HG03025 (cell line): ENCODE measurements around the gene ALK.

Experiments used
- ATAC-seq: cut with Tn5 transposase; IDR thresholded peaks from one replicate; pipeline ENCODE4 v1.9.1; 2021; ENCODE audit warnings: mild to moderate bottlenecking, moderate library complexity; ENCODE audit not compliant: unreplicated experiment, low FRiP score

Gene ALK

GRCh38 chr2:29517413-29517812 is 404.0 kb downstream of the ALK start:
- ATAC-seq, result no peak

- no peak for ATAC-seq
Observed at GRCh38 chr2:29516767-29517166, 404.6 kb downstream of the ALK start.

GRCh38 chr2:29509878-29510277 is 411.5 kb downstream of the ALK start:
- no peak for ATAC-seq

DNA sequence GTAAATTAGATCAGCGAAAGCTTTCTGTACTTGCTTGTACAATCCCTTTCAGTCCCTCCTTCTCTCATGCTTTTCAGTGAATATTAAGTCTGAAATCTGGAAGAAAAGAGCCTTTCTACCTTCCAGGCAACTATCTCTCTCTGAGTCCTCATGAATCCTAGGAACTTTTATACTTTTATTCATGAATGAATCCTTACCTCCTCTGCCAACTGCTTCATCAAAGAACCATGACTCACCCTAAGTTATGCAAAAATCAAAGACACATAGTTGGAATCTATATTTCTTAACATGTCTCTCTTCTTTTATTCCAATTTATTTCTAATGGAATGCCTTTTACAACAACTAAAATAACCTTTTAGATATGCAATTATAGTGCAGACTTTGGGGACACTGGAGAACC is 412.0 kb downstream of the ALK start:
- no peak for ATAC-seq

DNA sequence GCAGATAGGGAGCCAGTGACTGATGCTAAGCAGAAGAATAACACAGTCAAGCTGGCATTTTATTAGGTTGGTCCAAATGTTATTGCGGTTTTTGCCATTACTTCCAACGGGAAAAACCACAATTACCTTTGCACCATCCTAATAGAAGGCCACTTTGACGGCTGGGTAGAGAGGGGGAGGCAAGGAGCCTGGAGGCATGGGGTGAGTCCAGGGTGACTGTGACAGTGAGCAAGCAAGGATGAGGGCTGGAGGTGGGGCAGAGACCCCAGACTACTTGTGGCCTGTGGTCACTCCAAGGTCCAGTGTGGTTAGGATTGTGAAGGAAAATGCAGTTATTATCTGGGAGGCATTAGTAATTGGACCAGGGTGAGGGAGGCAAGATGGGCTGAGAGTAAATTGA is 416.6 kb downstream of the ALK start:
- no peak for ATAC-seq

- ATAC-seq, result no peak
Observed at GRCh38 chr2:29502460-29502911, 418.9 kb downstream of the ALK start.

GRCh38 chr2:29497375-29497774 is 424.0 kb downstream of the ALK start:
- no peak for ATAC-seq

- no peak for ATAC-seq
Observed at GRCh38 chr2:29496198-29496597, 425.2 kb downstream of the ALK start.

GRCh38 chr2:29495536-29496060 is 425.8 kb downstream of the ALK start:
- ATAC-seq, result no peak

DNA sequence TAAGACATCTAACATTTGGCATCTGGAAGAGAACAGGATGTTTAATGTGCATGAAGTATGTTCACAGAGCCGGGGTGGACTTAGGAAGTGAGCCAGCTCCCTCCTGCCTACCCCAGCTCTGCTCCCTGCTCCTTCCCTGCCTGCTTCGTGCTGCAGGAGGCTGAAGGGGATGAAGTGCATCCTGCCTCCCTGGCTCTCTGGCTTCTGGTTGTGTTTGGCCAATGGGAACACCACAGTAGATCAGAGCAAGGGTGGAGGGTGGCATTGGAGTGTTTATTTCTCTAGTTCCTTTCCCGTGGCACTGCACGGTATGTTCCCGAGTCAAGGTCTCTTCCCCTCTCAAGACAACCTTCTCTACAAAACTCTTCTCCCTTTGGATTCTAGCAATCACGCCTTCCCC is 426.3 kb downstream of the ALK start:
- ATAC-seq, result no peak

GRCh38 chr2:29492701-29493100 is 428.7 kb downstream of the ALK start:
- ATAC-seq, result no peak

DNA sequence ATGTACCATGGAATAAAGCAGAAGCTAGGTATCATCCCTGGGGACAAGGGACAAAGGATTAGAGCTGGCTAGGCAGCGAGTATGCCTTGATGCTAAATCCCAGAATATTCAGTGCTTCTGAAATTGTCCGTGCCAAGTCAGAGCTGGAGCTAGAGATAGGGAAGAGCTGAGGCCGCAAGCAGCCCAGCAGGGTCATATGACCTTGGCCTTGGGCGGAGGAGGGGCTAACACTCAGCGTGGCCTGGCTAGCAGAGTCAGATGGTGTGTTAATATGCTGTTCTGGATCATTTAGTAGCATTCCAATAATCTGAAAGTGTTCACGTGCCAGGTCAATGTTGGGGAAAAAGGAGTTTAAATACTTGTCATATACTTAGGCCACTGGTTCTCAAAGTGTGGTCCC is 431.3 kb downstream of the ALK start:
- ATAC-seq, result no peak

DNA sequence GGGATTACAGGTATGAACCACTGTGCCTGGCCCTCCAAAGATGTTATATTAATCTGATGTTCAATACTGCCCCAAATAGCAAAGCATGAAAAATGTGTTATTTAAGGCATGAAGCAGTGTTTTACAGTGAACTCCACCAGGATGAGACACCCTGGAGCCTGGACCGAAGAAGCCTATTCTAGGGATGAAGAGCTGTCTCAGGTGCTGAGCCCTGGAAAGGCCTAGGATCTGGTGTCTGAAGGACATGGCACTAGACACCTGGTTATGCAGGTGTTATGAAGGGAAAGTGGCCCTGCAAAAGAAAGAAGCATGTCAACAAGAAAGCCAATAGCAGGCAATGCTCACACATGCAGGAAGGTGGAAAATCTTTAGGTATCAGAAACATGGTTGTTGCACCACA is 431.8 kb downstream of the ALK start:
- ATAC-seq, result no peak

GRCh38 chr2:29487967-29488555 is 433.3 kb downstream of the ALK start:
- no peak for ATAC-seq

DNA sequence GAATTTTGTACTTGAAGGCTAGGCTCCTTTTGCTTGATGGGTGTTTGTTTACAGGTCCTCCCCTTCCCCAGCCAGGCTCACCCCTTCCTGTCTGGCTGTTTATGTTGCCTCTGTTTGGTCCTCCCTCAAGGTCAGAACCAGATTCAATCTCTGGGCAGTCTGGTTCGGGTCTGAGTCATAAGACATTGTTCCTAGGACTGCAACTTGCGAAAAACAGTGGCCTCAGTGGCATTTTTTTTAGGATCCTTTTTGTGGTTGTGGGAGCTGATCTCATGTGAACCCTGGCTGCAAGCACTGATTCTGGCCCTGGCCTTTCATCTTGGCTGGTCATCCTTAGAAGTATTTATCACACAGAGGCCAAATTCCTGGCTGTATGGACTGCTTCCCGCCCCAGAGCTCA is 435.8 kb downstream of the ALK start:
- no peak for ATAC-seq

- ATAC-seq, result no peak
Observed at GRCh38 chr2:29485117-29485516, 436.3 kb downstream of the ALK start.

DNA sequence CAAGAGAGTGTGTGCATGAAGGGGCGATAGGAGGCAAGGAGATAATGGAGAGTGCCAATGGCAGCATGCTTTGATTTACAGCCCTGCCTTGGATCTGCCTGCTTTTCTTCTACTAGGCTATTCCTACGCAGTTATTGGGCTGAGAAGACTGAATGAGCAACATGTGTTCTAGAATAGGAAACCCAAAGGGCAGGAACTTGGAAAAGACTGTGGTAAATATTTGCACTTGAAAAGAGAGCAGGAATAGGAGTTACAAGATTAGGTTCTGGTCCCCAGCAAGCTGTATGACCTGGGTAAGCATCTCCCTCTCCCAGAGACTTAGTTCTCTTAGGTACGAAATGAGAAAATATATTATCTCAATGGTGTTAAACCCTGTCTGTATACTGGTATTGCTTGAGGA is 438.5 kb downstream of the ALK start:
- ATAC-seq, result no peak

GRCh38 chr2:29482348-29482747 is 439.0 kb downstream of the ALK start:
- ATAC-seq, result no peak

GRCh38 chr2:29481313-29481712 is 440.1 kb downstream of the ALK start:
- no peak for ATAC-seq

- no peak for ATAC-seq
Observed at GRCh38 chr2:29480426-29480825, 441.0 kb downstream of the ALK start.

GRCh38 chr2:29479401-29479800 is 442.0 kb downstream of the ALK start:
- no peak for ATAC-seq

DNA sequence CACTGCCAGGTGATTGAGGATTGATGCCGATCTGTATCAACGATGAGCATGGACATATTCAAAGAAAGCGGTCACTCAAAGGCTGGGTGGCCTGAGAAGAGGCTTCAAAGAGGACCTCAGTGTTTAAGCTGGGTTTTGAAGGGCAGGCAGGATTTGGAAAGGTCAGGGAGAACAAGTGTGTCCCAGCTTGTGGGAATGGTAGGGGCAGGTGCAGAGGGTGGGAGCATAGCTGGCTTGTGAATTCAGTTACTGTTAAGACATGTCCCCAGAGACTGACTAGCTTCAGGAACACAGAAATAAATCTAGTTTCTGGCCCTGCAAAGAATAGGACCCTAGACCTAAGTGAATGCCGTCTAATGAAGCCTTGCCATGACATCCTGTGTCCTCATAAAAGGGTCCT is 442.7 kb downstream of the ALK start:
- ATAC-seq, result no peak

DNA sequence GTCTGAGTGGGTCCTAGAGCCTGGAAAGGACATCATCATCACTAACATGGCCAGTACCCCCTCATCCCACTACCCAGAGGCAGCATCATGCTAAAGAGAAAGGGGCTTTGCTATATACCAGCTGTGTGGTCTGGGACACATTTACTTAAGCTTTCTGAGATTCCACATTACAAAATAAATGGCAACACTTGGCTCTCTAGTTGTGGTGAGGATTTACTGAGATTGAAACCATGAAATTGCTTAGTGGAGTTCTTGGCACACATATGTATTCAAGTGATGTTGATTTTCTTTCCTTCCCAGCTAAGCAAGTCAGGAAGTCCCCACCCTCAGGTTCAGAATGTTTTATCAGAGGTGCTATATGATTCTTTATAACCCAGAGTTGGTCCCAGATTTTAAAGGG is 444.2 kb downstream of the ALK start:
- no peak for ATAC-seq
